GM03348 (cell line): Measurements from ENCODE around the gene SLC7A10.

Source experiments
- DNase-seq: peaks from one replicate; pipeline ENCODE4 v3.0.0; 2012; ENCODE audit warnings: low spot score

The SLC7A10 gene

GRCh38 chr19:33254245-33254824 is 28.7 kb upstream of the SLC7A10 start:
- no peak for DNase-seq

GRCh38 chr19:33252971-33253370 is 27.3 kb upstream of the SLC7A10 start:
- no peak for DNase-seq

- DNase-seq = no peak
Measured at GRCh38 chr19:33252418-33252962, 26.8 kb upstream of the SLC7A10 start.

- DNase-seq = no peak
Measured at GRCh38 chr19:33251526-33252090, 26.0 kb upstream of the SLC7A10 start.

- DNase-seq = no peak
Measured at GRCh38 chr19:33251076-33251475, 25.4 kb upstream of the SLC7A10 start.

GRCh38 chr19:33250500-33250899 is 24.9 kb upstream of the SLC7A10 start:
- DNase-seq = no peak

GRCh38 chr19:33249740-33250366 is 24.2 kb upstream of the SLC7A10 start:
- no peak for DNase-seq

- DNase-seq = no peak
Measured at GRCh38 chr19:33248954-33249613, 23.4 kb upstream of the SLC7A10 start.

GRCh38 chr19:33248553-33248953 is 22.9 kb upstream of the SLC7A10 start:
- DNase-seq = no peak

- no peak for DNase-seq
Measured at GRCh38 chr19:33248104-33248503, 22.5 kb upstream of the SLC7A10 start.

GRCh38 chr19:33247441-33247819 is 21.8 kb upstream of the SLC7A10 start:
- DNase-seq = no peak

- DNase-seq = no peak
Measured at GRCh38 chr19:33246709-33247440, 21.2 kb upstream of the SLC7A10 start.

- no peak for DNase-seq
Measured at GRCh38 chr19:33245948-33246708, 20.5 kb upstream of the SLC7A10 start.

GRCh38 chr19:33242911-33243310 is 17.3 kb upstream of the SLC7A10 start:
- DNase-seq = no peak

GRCh38 chr19:33242131-33242530 is 16.5 kb upstream of the SLC7A10 start:
- DNase-seq = no peak

GRCh38 chr19:33241530-33242101 is 16.0 kb upstream of the SLC7A10 start:
- peak; percentile 60 for DNase-seq

- DNase-seq = no peak
Measured at GRCh38 chr19:33241091-33241529, 15.5 kb upstream of the SLC7A10 start.

GRCh38 chr19:33240181-33240771 is 14.6 kb upstream of the SLC7A10 start:
- no peak for DNase-seq

- no peak for DNase-seq
Measured at GRCh38 chr19:33239223-33239975, 13.7 kb upstream of the SLC7A10 start.
